Fibroblast of the aortic adventitia (primary cell): ENCODE results near the gene HDGFL2. TPM values are rescaled to one million over a fixed set of nuclear protein-coding genes. Genes with fewer than 3 reads are reported as not detected.
A peak's percentile ranks its signal among the peaks of the same experiment; 100 is the strongest.

Source experiments
- DNase-seq: peaks from one replicate; pipeline ENCODE4 v3.0.0-alpha.2; 2010; ENCODE audit warnings: low read depth
- H3K4me3 ChIP-seq: 2 replicates; pipeline ENCODE4 v1.5.1; 2011; ENCODE audit warnings: low read depth, mild to moderate bottlenecking, control low read depth, low read length, moderate library complexity
- total RNA-seq: library from RNA; depleted of rRNA; stranded (reverse); fragments of >200 nt; gene quantifications from 2 replicates; pipeline ENCODE4 v1.2.3, GENCODE V29; 2012; ENCODE audit warnings: low replicate concordance
- TF ChIP-seq, protein P1 (sequence below): IDR thresholded peaks from 2 replicates; pipeline ENCODE4 v1.5.1; 2011; ENCODE audit warnings: mild to moderate bottlenecking, low read length, control low read depth, inconsistent platforms; ENCODE audit not compliant: insufficient read depth

The HDGFL2 gene
- total RNA-seq, 1 donor, result 41.0 TPM

DNA sequence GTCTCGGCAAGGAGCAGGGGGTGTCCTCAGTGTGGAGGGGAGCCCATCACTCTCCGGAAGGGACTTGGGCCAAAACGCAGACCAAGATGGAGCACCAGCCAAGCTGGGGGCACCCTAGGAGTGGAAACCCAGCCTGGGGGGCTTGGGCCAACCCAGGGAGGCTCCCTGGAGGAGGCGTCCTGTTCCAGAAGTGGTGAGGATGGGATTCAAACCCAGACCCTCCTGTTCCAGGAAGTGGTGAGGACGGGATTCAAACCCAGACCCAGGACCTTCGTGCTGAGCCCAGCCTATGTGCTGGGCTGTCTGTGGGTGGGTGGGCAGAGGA is 47.0 kb downstream of the HDGFL2 start:
- no peak for DNase-seq
- no peak overlapping the region for H3K4me3 ChIP-seq
- TF ChIP-seq, protein P1, sequence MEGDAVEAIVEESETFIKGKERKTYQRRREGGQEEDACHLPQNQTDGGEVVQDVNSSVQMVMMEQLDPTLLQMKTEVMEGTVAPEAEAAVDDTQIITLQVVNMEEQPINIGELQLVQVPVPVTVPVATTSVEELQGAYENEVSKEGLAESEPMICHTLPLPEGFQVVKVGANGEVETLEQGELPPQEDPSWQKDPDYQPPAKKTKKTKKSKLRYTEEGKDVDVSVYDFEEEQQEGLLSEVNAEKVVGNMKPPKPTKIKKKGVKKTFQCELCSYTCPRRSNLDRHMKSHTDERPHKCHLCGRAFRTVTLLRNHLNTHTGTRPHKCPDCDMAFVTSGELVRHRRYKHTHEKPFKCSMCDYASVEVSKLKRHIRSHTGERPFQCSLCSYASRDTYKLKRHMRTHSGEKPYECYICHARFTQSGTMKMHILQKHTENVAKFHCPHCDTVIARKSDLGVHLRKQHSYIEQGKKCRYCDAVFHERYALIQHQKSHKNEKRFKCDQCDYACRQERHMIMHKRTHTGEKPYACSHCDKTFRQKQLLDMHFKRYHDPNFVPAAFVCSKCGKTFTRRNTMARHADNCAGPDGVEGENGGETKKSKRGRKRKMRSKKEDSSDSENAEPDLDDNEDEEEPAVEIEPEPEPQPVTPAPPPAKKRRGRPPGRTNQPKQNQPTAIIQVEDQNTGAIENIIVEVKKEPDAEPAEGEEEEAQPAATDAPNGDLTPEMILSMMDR, result no peak

DNA sequence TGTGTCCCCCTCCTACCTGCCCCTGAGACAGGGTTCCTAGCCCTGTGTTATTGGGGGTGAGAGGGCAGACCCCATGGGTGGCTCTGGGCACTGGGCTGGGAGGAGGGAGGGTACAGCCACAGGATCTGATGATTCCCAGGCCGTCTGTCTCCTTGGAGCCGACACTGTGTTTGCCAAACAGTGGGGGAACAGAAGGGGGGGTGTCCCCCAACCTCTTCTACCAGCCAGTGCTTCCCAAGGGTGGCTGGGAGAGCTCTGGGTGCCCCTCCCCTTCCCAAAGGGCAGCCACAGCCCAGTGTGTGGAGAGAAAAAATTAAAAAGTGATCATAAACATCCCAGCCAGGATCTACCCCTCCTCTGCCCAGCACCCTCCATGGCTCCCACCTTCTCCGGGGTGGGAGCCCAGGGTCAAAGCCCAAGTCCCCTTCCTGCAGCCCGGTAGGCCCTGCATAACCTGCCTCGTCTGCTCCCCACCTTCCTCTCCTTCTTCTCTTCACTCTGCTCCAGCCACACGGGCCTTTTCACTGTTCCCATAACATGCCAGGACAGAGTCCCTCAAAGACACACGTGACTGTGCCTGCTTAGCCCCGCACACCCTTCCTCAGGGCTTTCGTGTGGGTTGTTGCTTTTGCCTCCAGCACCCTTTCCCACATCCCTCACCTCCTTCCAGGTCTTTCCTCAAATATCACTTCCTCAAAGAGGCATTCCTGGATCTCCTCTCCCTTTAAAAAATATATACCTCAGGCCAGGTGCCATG is 47.6 kb downstream of the HDGFL2 start:
- H3K4me3 ChIP-seq, result no peak overlapping the region
- TF ChIP-seq, protein P1, result no peak
- DNase-seq, result no peak

DNA sequence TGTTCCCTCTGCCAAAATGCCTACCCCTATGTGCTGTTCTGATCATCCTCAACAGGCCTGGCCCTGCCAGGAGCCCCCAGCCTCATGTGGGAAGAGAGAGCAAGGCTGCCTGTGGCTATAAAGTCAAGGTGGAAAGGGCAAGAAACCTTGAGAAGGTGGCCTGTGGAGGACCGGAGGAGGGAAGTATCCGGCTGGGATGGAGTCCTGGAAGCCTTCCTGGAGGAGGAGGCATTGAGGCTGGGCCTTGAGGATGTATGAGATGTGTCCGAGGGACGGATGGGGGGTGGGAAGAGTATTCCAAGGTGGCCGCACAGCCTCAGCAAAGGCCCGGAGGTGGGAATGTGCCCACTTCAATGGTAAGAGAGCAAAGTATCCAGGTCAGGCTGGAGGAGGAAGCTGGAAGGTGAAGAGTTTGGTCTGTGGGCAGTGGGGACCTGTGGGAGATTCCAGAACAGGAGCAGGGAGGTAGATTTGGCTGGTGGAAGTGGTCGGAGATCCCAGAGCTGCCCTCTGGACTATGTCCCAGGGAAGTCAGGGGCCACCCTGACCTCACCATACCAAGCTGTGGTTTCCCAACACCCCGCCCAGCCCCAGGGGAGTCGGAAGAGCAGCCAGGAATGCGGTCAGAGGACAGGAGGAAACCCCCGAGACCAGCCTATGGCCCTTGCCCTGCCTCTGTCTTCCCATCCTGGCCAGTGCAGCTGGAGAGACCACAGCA is 49.2 kb downstream of the HDGFL2 start:
- TF ChIP-seq, protein P1, result no peak
- peak; percentile 22 for DNase-seq
- no peak overlapping the region for H3K4me3 ChIP-seq

DNA sequence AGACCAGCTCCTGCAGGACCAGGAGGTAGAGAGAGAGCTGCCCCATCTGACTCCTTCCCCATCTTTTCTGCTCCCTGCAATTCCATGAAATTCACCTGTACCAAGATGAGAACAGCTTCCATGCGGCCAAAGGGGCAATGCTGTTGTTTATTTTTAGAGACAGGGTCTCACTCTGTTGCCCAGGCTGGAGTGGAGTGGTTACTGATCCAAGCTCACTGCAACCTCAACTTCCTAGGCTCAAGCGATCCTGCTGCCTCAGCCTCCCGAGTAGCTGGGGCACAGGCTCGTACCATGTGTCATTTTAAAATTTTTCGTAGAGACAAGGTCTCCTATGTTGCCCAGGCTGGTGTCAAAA is 49.8 kb downstream of the HDGFL2 start:
- no peak overlapping the region for H3K4me3 ChIP-seq
- no peak for DNase-seq
- TF ChIP-seq, protein P1, result no peak

DNA sequence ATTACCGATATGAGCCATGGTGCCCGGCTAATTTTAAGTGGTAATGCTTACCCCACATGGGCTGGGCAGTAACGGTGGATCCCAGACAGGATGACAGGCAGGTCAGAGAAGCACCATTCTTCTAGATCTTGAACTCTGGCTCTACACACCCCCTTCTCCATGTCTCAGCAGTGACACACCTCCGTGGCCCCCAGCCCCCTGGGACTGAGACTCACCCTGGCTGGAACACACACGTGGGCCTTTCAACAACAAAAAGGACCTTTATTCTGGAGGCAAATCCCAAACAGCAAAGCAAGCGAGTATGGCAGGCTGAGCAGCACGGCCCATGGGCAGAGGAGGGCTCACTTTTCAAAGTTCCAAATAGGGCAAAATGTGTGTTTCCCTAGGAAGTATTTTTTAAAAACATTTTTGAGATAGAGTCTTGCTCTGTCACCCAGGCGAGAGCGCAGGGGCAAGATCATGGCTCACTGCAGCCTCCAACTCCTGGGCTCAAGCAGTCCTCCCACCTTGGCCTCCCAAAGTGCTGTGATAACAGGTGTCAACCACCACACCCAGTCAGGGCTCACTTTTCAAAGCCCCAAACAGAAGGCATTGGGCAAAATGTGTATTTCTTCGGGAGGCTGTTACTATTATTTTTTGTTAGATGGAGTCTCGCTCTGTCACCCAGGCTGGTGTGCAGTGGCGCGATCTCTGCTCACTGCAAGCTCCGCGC is 50.4 kb downstream of the HDGFL2 start:
- TF ChIP-seq, protein P1, result no peak
- no peak for DNase-seq
- no peak overlapping the region for H3K4me3 ChIP-seq

DNA sequence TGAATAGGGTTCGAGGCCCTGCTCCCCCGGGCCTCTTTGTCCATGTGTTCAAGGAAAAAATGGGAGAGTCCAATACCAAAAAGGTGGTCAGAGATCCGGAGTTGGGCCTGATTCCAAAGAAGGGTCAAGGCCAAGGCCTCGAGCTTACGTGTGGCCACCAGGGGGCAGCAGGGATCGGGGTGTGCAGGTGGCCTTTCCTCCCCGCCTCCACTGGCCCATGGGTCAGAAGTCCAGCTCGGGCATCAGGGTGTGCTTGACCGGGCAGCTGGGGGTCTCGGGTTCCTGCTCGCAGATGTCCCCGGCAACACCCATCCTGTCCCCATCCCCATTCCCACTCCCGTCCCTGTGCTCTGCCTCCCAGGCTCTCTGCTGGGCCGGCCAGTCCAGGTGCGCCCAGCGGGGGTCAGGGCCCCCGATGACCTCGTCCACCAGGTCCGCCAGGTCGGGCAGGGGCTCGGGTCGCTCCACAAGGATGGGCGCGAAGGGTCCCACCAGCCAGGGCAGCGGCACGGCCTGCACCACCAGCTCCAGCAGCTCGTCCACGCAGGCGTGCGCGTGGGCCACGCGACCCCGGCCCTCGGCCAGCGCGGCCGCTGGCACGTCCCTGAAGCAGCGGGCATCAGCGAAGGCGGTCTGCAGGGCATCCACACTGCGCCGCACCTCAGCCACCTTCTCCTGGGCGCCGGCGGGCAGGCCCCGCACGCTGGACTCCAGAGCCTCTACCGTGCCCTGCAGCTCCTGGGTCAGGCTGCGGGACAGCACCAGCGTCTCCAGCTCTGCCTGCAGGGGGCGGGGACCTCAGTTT is 51.4 kb downstream of the HDGFL2 start:
- no peak overlapping the region for H3K4me3 ChIP-seq
- peak; percentile 34 for DNase-seq

More for the DNA sequence above, 51.4 kb downstream of the HDGFL2 start:
- TF ChIP-seq, protein P1, result peak; percentile 71
